HG02885 (cell line): ENCODE data around the gene FMN1.
"Not testable (repeated sequence)": the region's sequence is repeated elsewhere in the genome, so short reads cannot be mapped to it uniquely, and the experiment has no call there.

Experiments
- ATAC-seq: cut with Tn5 transposase; IDR thresholded peaks from one replicate; pipeline ENCODE4 v1.9.1; 2021; ENCODE audit warnings: mild to moderate bottlenecking; ENCODE audit not compliant: unreplicated experiment, poor library complexity

FMN1 gene

DNA sequence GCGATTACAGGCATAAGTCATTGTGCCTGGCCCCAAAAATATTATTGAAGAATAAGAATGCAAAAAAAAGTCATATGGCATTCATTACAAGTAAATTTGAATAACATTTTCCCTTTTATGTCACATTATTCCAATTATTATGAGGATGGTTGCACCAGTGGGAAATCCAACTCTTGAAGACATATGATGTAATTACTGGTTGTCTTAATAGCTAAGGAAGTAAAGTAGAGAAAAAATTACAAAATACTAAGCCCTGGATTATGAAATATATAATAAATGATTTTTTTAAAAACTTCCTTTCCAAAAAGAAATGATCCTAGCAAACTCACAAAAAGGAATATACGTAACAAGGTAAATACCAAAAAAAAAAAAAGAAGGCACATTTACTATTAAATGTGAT lies 98.9 kb downstream of the FMN1 start:
- ATAC-seq: no peak

- no peak for ATAC-seq
These were observed 100.2 kb downstream of the FMN1 start for GRCh38 chr15:33094336-33094735.

GRCh38 chr15:33093222-33093621 lies 101.3 kb downstream of the FMN1 start:
- no peak for ATAC-seq

GRCh38 chr15:33091983-33092693 lies 102.4 kb downstream of the FMN1 start:
- ATAC-seq: no peak

DNA sequence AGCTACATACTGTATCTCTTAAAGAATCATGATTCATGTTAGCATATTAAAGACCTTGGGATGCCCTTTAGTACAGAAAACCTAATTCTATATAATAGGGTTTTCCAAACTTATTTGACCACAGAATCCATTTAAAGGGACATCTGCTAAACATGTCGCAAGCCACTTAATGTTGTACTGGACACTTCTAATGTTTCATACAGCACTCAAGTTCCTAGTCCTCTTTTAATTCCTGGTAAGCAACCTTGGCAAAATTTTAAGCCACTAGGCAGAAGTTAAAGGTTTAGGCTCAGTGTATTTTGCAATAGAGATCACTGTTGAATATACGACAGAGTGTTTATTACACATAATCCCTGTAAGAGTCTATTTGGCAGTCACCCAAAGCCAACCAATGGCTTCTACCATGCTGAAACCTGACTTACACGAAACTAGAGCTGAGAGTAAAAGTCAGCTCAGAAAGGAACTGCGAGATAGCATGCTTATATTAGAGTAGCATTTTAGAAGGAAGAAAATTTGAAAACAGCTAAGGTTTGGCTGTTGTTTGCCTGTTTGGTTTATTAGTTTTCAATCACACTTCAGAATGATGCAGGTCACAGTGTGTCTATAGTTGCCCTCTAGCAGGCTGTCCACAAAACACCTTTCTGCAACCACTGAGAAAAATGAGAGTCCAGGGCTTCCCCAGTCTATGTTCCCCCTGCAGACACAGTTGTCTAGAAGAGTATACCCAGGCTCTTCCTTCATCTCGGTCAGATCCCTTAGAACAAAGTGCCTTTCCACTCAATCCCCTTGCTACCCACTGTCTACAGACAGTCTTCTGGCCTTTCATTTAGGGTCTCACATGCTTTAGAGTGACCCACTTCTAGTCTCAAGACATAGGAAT lies 104.4 kb downstream of the FMN1 start:
- no peak for ATAC-seq

DNA sequence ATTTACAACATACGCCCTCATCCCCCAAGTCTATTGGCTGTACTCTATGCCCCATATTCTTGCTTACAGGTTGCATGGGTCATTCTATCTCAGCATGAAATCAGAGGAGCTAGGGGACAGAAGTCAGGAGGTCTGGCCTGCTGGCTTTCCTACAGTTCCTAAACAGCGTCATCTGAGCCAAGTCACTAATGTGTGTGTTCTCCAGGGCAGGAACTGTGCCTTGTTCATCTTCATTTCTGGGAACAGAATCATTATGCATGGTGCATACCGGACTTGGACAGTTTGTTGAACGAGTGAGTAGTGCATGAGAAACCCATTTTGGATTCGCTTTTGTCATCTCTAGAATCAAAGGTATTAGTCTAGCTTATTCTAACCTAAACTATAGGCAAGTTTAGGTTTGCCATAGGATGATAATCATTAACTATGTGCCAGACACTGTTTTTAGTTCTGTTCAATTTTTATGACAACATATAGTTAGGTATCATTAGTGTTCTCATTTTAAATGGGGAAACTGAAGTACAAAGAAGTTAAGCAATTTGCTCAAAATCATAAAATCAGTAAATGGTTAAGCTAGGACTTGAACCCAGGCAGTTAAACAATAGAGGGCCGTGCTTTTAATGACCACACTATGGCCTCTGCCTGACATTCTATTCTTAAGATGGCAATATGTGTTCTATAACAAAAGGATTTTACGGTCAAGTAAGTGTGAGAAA lies 105.2 kb downstream of the FMN1 start:
- no peak for ATAC-seq

- ATAC-seq: no peak
These were observed 107.9 kb downstream of the FMN1 start for GRCh38 chr15:33086500-33087121.

DNA sequence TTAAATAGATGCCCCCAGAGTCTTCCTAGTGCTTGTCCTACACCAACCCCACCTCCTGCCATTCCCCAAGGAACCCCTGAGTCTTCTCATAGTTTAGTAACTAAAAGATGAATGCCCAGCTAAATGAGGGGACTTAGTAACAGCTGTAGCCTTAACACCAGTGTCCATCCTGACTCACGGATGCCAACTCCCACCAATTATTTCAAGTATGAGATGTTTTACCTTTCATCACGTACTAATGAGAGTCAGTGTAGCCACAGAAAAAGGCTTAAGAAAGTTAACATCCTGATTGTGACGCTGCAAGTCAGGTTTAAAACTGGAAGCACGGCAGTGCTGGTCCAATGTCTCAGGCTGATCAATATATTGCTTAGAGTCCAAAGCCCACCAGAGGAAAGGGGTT lies 109.9 kb downstream of the FMN1 start:
- no peak for ATAC-seq

DNA sequence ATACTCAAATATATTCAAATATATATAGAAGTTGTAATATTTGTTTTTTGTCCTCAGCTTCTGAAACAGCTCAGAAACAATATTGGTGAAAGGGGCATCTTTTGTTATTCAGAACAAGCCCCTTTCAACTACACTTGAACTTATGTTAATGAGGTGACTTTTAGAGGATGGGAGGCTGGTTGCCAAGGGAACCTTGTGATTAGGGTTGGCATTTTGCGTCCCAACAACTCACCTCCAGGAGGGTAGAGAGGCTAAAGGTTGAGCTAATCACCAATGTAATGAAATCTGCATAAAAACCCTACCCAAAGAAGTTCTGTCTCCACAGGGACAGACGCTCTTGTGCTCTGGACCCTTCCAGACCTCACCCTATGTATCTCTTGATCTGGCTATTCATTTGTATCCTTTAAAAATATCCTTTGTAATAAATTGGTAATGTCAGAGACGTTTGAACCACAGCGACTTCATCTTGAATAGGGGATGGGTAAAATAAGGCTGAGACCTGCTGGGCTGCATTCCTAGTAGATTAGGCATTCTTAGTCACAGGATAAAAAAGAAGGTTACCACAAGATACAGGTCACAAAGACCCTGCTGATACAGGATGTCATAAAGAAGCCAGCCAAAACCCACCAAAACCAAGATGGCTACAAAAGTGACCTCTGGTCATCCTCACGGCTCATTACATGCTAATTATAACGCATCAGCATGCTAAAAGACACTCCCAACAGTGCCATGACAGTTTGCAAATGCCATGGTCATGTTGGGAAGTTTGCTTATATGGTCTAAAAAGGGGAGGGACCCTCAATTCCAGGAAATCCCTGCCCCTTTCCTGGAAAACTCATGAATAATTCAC lies 111.1 kb downstream of the FMN1 start:
- no peak for ATAC-seq

DNA sequence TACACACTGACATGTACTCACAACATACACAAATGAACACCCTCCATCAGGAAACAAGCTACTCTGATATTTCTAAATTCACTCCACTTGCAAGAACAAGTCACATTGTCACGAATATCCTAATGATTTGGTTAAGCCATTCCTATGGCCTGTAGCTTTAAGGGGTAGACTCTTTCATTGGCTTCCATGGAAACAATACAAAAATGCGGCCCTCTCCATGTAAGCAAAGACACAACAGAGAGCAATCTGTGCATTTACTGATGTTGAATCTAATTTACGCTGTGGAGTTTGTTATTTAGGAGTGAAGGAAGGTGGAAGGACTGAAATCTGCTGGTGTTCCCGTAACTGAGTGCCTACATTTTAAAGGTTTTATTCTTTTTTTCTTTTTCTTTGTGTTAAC lies 114.5 kb downstream of the FMN1 start:
- no peak for ATAC-seq

DNA sequence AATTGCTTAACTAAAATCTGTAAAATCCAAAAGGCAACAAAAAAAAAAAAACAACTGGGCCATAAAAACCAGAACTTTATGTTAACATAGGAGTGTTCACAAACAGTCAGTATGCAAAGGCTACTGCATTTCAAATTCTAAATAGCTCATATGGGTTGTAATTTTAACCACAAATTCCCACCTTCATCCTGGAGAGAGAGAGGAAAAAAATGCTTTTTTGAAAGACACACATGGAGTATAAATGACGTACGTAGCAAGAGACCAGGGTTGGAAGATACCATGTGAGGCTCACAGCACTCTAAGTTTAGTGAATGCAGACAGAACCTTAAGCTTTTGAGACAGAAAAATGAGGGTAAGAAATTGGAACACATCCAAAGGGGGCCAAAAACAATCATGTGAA lies 115.9 kb downstream of the FMN1 start:
- ATAC-seq: no peak

DNA sequence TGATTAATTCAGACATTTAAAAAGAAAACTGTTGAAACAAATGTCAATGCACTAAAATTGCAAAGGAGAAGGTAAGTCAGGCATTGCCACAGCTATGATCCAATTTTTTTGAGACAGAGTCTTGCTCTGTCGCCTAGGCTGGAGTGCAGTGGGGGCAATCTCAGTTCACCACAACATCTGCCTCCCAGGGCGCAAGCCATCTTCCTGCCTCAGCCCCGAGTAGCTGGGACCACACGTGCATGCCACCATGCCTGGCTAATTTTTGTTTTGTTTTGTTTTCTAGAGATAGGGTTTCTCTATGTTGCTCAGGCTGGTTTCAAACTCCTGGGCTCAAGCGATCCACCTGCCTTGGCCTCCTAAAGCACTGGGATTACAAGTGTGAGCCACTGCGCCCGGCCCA lies 117.6 kb downstream of the FMN1 start:
- ATAC-seq: no peak

DNA sequence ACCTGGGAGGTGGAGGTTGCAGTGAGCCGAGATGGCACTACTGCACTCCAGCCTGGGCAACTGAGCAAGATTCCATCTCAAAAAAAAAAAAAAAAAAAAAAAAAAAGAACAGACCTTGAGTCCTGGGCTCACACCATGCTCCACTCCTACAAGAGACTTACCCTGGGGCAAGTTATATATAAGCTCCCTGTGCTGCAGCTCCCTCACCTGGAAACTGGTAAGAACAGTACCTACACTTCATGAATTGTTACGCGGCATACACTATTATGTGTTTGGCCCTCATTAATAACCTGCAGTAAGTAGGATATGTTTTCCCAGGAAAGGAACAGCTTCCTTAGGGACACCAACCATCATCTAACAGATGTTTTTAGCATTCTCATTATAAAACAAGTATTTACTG lies 119.6 kb downstream of the FMN1 start:
- no peak for ATAC-seq

DNA sequence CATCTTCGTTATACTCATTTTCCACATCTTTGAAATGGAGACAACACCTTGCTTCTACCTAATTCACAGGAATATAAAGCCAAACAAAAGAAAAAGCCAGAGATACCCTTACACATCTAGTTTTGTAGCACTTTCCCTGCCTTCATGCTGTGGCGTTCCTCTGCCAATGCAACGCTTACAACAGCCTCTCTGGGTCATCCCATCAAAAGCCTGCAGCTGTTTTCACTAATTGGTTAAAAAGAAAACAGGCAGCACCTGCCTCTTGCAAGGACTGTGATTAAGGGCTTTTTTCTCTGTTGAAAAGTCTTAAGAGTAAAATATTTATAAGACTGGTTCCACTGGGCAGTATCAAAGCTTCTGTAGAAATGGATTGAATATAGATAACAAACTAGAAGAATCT lies 120.3 kb downstream of the FMN1 start:
- ATAC-seq: no peak

GRCh38 chr15:33071451-33071850 lies 123.1 kb downstream of the FMN1 start:
- no peak for ATAC-seq

GRCh38 chr15:33069903-33070302 lies 124.6 kb downstream of the FMN1 start:
- not testable (repeated sequence) for ATAC-seq

DNA sequence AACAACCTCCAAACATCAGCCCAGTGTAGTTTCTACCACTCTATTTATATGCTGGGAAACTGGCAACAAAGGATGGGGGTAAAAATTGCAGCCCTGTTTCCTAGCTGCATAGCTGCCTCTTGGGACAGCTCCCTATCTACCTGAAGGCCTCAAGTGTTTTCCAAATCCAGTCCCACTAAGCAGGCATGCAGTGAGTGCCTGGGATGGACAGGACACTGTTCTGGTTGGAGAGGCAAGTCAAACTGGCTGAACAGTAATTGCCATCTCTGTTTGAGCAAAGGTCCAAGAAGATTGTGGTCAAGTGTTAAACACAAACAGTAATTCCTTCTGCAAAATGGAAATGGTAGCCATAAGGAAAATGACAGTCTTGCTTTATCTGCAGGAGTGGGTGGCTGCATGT lies 125.4 kb downstream of the FMN1 start:
- ATAC-seq: no peak

DNA sequence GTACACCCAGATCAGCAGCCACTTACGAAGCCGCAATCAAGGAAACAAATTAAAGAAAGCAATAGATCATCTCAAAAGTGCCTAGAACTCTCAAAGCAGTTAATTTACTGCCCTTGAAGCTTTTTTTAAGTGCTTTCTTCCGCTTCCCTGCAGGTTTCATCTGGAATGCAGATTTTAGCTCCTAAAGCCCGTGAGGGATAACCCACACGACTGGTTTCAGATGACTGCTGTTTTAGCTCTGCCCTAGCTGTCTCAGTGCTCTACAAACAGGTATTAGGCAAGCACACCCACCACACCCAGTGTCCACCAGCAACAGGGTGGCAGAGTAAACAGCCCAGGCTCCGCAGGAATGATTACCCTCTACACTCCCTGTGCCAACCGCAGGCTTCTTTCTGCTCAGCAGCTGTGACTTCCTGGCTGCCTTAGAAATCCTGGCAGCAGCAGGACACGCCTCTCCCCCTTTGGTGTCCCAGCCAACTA lies 126.0 kb downstream of the FMN1 start:
- no peak for ATAC-seq

GRCh38 chr15:33068007-33068481 lies 126.5 kb downstream of the FMN1 start:
- ATAC-seq: no peak

DNA sequence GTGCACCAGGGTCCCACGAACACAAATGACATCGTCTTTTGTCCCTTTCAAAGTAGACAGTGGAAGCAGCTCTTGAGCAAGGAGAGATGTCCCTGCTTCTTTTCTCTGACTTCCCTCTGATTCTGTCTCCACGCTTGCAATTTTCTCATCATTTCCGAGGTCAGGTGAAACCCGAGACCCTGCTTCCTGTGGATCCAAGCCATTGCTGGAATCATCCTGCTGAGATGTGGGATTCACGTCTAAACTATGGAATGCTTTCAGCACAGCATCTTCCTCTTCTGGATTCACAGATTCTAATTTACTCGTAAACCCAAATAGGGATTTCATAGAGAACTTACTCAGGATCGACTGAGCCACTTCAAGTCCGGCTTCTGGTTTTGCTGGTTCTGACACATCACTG lies 127.1 kb downstream of the FMN1 start:
- no peak for ATAC-seq
